Dendritic cell treated with granulocyte-macrophage colony-stimulating factor and Interleukin-4, amounts not matched to agents 40 ng/mL and 50 ng/mL, for 4 days (primary cell): ENCODE results near the gene FRMD5.
"Not testable (repeated sequence)": the region's sequence is repeated elsewhere in the genome, so short reads cannot be mapped to it uniquely, and the experiment has no call there.

Experiments used
- H3K27ac Mint-ChIP-seq: one replicate; pipeline ENCODE4 v1.8.0; 2022; ENCODE audit warnings: mild to moderate bottlenecking, mixed read lengths
- H3K27me3 Mint-ChIP-seq: one replicate; pipeline ENCODE4 v1.8.0; 2022; ENCODE audit warnings: mild to moderate bottlenecking, mixed read lengths
- H3K36me3 Mint-ChIP-seq: one replicate; pipeline ENCODE4 v1.8.0; 2022; ENCODE audit warnings: low read depth, mixed read lengths
- H3K4me1 Mint-ChIP-seq: one replicate; pipeline ENCODE4 v1.8.0; 2022; ENCODE audit warnings: low read depth, mixed read lengths
- H3K4me3 Mint-ChIP-seq: one replicate; pipeline ENCODE4 v1.8.0; 2022; ENCODE audit warnings: mild to moderate bottlenecking, moderate library complexity, mixed read lengths
- H3K9me3 Mint-ChIP-seq: one replicate; pipeline ENCODE4 v1.8.0; 2022; ENCODE audit warnings: mixed read lengths
- intact Hi-C: fragments of 100-400 bp; cut with micrococcal nuclease; formaldehyde crosslinking; loops from one replicate; pipeline ENCODE4 v1.15.0; 2022

Gene FRMD5

DNA sequence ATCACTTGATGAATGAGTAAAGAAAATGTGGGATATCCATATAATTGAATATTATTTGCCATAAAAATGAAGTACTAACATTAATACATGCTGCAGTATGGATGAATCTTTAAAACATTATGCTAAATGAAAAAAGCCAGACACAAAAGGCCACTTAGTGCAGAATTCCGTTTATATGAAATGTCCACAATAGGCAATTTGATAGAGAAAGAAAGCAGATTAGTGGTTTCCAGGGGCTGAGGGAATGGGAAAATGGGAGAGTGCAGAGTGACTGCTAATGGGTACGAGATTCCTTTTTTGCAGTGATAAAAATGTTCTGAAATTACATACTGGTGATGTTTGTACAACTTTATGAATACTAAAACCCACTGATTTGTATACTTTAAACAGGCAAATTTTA lies 126.7 kb downstream of the FRMD5 start:
- peaks cover 5% of the 10 kb centered on the region for H3K27me3 Mint-ChIP-seq
- intact Hi-C loops = loop anchor here (5.0 to 10.0 kb wide), 3 partner anchors 166 to 624 kb away; no protein-coding TSS in a partner anchor
- H3K4me1 Mint-ChIP-seq = peaks cover 5% of the 10 kb centered on the region
- H3K36me3 Mint-ChIP-seq = no peaks in the 10 kb centered on the region
- H3K9me3 Mint-ChIP-seq = no peaks in the 10 kb centered on the region
- no peak overlapping the region for H3K27ac Mint-ChIP-seq
- no peak overlapping the region for H3K4me3 Mint-ChIP-seq

DNA sequence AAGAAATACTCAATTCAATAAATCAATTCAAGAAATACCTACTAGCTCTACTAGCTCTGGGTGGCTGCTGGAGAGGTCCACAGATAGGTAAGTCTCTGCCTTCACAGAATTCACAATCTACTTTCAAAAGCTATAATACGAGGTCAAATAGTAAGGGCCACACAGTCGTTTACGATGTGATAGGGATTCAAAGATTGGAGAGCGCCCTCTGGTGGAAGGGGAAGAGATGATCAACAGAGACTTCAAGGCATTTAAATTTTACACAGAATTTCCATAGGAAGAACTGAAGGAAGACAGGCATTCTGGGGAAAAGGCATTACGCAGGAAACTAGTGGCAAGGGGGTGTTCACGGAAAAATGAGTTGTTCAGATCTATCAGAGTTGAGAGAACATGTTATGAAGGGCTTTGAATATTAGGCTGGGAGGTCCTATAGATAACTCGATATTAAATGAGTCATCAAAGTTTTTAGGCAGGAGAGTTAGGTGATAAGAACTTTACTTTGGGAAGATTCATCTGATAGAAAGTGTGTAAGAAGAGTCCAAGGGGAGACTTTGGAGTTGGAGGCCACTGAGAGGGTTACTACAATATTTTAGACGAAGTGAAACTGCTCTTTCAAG lies 128.8 kb downstream of the FRMD5 start:
- peaks cover 5% of the 10 kb centered on the region for H3K4me1 Mint-ChIP-seq
- no peak overlapping the region for H3K27ac Mint-ChIP-seq
- H3K36me3 Mint-ChIP-seq = no peaks in the 10 kb centered on the region
- H3K4me3 Mint-ChIP-seq = no peak overlapping the region
- peaks cover 5% of the 10 kb centered on the region for H3K27me3 Mint-ChIP-seq
- intact Hi-C loops = loop anchor here (5.0 to 10.0 kb wide), 3 partner anchors 164 to 622 kb away; no protein-coding TSS in a partner anchor
- no peaks in the 10 kb centered on the region for H3K9me3 Mint-ChIP-seq

DNA sequence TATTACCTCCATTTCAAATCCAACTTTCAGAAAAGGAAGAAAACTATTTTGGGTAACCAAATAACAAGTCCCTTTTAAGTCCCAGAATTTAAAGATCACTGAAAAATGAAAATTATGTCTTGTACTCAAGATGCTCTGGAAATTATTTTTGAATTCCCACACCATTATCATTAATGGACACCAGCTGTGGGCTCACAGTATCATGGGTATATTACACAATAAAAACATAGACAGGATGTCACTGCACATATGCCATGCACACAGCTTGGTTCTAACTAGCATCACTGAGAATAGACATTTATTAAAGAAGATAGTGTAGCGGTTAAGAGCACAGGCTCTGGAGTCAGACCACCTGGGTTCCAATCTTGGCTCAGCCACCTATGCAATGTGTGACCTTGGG lies 130.4 kb downstream of the FRMD5 start:
- no peak overlapping the region for H3K27ac Mint-ChIP-seq
- H3K36me3 Mint-ChIP-seq = no peaks in the 10 kb centered on the region
- H3K4me1 Mint-ChIP-seq = peaks cover 5% of the 10 kb centered on the region
- H3K4me3 Mint-ChIP-seq = no peak overlapping the region
- intact Hi-C loops = loop anchor here (5.0 to 10.0 kb wide), 3 partner anchors 162 to 620 kb away; no protein-coding TSS in a partner anchor
- H3K27me3 Mint-ChIP-seq = peaks cover 10% of the 10 kb centered on the region
- H3K9me3 Mint-ChIP-seq = no peaks in the 10 kb centered on the region

DNA sequence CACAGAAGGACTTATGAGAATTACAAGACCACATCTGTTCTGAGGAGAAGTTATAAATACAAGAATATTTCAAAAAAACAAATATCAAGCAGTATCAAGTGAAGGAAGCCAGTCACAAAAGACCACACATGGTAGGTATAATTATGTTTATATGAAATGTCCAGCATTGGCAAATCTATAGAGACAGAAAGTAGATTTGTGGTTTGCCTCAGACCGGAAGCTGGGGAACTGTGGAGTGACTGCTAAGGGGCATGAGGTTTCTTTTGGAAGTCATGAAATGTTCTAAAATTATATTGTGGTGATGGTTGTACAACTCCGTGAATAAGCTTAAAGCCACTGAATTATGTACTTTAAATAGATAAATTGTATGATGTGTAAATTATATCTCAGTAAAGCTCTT lies 136.9 kb downstream of the FRMD5 start:
- Mint-ChIP-seq H3K27me3 (peaks cover 31% of the 10 kb centered on the region), H3K4me1 (no peaks in the 10 kb centered on the region), H3K27ac (no peak overlapping the region), H3K36me3 (no peaks in the 10 kb centered on the region), H3K4me3 (no peak overlapping the region), H3K9me3 (no peaks in the 10 kb centered on the region)
- intact Hi-C loops = no loop called here

DNA sequence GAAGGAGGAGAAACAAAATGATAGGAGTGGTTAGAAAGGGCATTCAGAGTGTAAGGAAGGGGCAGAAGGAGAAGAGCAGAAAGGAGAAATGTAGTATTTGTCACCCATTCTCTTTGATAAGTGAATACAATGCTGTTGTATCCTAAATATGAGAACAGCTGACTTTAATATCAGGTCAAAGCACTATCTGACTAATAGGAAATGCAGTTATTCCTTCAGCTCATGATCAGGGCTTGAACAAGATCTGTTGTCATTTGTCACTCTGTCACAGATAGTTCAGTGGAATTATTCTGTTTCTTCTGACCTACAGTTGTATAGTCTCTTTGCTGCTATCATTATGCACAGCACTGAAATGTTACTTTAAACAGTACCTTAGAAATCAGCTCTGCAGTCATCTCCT lies 149.4 kb downstream of the FRMD5 start:
- H3K27ac Mint-ChIP-seq = no peak overlapping the region
- peaks cover 24% of the 10 kb centered on the region for H3K27me3 Mint-ChIP-seq
- intact Hi-C loops = no loop called here

DNA sequence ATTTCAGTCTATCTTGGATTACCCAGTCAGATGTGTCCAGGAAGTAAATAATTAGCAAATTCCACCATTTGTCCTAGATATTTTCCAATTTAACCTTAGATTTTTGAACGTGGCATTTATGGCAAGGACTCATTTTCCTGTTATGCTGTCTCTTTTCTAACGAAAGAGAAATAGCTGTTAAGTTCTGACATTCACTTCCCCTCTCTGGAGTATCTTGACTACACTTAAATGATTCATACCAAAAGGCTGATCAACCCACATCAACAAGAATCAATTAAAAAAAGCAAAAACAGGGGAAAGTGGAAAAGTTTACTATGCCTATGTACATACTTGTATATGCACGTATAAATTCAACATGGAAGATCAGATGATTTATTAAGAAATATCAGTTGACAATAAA lies 149.9 kb downstream of the FRMD5 start:
- Mint-ChIP-seq H3K27me3 (peaks cover 20% of the 10 kb centered on the region), H3K4me3 (no peak overlapping the region), H3K27ac (no peak overlapping the region), H3K4me1 (no peaks in the 10 kb centered on the region), H3K36me3 (no peaks in the 10 kb centered on the region), H3K9me3 (no peaks in the 10 kb centered on the region)
- intact Hi-C loops = no loop called here

More for the DNA sequence above, 149.4 kb downstream of the FRMD5 start:
- Mint-ChIP-seq H3K4me1 (no peaks in the 10 kb centered on the region), H3K36me3 (no peaks in the 10 kb centered on the region), H3K9me3 (no peaks in the 10 kb centered on the region), H3K4me3 (no peak overlapping the region)

DNA sequence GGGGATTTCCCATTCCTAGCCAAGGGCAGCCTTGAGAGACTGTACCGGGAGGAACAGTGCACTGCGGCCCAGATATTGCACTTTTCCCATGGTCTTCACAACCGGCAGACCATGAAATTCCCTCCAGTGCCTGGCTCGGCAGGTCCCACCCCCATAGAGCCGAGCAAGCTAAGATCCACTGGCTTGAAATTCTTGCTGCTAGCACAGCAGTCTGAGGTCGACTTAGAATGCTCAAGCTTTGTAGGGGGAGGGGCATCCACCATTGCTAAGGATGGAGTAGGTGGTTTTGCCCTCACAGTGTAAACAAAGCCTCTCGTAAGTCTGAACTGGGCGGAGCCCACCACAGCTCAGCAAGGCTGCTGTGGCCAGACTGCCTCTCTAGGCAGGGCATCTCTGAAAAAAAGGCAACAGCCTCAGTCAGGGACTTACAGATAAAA lies 156.3 kb downstream of the FRMD5 start:
- no peaks in the 10 kb centered on the region for H3K36me3 Mint-ChIP-seq
- H3K4me3 Mint-ChIP-seq = no peak overlapping the region
- H3K4me1 Mint-ChIP-seq = no peaks in the 10 kb centered on the region
- no peaks in the 10 kb centered on the region for H3K9me3 Mint-ChIP-seq
- intact Hi-C loops = no loop called here
- no peak overlapping the region for H3K27ac Mint-ChIP-seq
- H3K27me3 Mint-ChIP-seq = peaks cover 17% of the 10 kb centered on the region

DNA sequence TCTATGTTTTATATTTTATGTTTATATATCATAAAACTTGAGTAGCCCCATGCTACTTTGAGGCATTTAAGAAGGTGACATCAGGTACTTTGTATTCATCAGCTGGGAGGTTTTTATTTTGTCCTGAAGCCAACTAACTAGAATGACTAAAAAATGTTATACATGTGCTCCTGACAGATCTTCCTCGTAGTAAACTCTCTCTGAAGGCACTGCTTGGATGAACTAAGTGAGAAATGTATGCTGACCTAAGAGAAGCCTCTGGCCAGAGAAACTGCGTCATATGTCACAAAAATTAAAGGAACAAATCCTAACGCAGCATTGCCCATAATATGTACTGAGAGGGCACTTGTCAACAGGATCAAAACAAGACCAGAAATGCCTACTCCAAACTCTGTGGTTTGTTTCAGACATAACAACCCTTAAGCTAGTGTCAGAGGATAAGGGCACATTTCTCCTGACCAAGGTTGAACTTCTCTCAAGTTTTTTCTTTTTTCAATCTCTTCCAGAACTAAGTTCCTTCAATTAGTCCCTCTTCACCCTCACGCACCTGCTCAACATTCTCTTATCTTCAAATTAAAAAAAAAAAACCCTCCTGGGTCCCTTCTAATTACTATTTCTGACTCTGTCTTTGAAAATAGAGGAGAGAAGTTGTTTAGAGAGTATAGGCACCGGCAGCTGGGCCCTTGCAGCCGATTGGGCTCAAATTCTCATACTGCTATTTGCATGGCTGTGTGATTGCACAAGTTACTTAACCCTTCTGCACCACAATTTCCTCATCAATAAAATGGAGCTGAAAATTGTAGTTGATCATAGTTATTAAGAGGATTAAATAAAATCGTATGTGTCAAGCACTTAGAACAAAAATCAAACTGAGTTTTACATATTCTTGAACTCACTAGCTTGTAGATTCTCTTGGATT lies 159.0 kb downstream of the FRMD5 start:
- no peaks in the 10 kb centered on the region for H3K9me3 Mint-ChIP-seq
- no peak overlapping the region for H3K4me3 Mint-ChIP-seq
- H3K36me3 Mint-ChIP-seq = no peaks in the 10 kb centered on the region
- intact Hi-C loops = no loop called here
- H3K4me1 Mint-ChIP-seq = no peaks in the 10 kb centered on the region
- no peak overlapping the region for H3K27ac Mint-ChIP-seq
- H3K27me3 Mint-ChIP-seq = peaks cover 9% of the 10 kb centered on the region

DNA sequence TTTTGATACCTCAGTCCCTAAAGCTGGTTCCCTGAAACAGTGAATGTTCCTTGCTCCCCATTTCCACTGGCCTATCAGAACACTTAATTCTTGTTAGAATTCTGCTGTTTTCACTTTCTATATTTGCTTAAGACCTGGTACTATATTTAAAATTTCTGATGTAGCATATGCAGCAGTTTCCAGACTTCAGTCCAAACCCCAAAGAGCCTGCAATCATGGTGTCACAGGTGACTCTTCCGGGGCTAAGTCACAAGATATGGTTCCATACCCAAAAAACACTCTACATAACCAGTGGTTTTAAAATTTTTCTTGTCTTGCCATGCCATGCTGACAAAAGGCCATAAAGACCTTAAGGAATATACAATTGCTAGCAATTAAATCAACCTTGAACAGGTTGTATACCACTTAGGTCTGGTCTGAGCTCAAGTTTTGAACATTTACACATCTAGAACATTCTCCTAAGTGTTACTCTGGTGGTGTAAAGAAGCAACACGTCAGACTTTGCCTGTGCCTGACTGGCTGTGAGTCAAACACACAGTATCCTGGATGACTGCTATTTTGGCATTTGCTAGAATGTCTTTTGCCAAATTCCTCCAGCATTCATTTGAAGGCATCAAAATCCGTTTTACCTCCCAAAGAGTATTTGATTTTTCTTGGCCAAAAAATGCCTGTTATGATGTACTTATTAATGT lies 160.0 kb downstream of the FRMD5 start:
- no peaks in the 10 kb centered on the region for H3K36me3 Mint-ChIP-seq
- H3K9me3 Mint-ChIP-seq = no peaks in the 10 kb centered on the region
- no peak overlapping the region for H3K4me3 Mint-ChIP-seq
- intact Hi-C loops = no loop called here
- H3K4me1 Mint-ChIP-seq = no peaks in the 10 kb centered on the region
- H3K27me3 Mint-ChIP-seq = peaks cover 8% of the 10 kb centered on the region
- H3K27ac Mint-ChIP-seq = no peak overlapping the region

DNA sequence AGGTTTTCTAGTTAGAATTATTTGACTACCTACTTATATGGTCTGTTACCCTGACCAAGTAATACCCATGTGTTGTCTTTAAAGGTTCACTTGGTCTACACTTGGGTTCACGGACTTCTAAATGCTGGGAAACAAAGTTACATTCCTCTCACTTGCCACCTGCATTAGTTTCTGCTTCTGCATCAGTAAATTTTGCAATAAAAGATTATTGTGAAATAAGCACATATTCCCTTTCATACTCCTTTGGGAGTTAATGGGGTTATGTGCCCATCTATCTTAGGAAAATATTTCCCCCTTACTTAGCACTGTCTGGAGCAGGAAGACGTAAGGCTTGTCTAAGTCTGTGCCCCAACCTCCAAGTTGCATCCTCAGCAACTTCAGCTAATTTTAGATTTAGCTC lies 160.7 kb downstream of the FRMD5 start:
- intact Hi-C loops = no loop called here
- H3K36me3 Mint-ChIP-seq = no peaks in the 10 kb centered on the region
- H3K27me3 Mint-ChIP-seq = peaks cover 7% of the 10 kb centered on the region
- no peaks in the 10 kb centered on the region for H3K4me1 Mint-ChIP-seq
- no peak overlapping the region for H3K27ac Mint-ChIP-seq
- no peak overlapping the region for H3K4me3 Mint-ChIP-seq
- H3K9me3 Mint-ChIP-seq = no peaks in the 10 kb centered on the region

DNA sequence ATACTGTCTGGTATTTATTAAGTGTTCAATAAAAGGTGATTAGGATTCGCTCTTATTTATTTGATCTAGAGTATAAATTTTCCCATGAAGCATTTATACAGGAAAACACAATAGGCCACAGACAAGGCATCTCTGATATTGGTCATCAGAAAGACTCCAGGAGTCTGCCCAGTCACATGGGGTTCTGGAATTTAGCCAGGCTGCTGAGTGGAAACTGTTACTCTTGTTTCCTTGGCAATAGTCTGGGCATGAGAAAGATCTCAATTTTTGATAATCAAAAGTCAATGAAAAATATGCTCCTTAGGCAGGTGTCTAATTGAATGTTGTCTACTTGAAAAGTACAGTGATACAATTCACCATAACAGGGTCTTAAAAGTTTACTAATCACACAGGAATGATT lies 161.2 kb downstream of the FRMD5 start:
- Mint-ChIP-seq H3K4me1 (no peaks in the 10 kb centered on the region), H3K27me3 (peaks cover 6% of the 10 kb centered on the region), H3K4me3 (no peak overlapping the region), H3K36me3 (no peaks in the 10 kb centered on the region), H3K27ac (no peak overlapping the region), H3K9me3 (no peaks in the 10 kb centered on the region)
- intact Hi-C loops = no loop called here

DNA sequence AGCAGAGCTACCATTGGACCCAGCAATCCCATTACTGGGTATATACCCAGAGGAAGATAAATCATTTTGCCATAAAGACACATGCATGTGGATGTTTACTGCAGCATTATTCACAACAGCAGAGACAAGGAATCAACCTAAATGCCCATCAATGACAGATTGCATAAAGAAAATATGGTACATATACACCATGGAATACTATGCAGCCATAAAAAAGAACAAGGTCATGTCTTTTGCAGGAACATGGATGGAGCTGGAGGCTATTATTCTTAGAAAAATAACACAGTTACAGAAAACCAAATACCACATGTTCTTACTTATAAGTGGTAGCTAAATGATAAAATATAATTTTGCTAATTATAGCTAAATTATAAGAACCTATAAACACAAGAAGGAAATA lies 162.3 kb downstream of the FRMD5 start:
- H3K4me3 Mint-ChIP-seq, H3K9me3 Mint-ChIP-seq, intact Hi-C loops, H3K27me3 Mint-ChIP-seq, H3K27ac Mint-ChIP-seq, H3K4me1 Mint-ChIP-seq, H3K36me3 Mint-ChIP-seq: not testable (repeated sequence)

DNA sequence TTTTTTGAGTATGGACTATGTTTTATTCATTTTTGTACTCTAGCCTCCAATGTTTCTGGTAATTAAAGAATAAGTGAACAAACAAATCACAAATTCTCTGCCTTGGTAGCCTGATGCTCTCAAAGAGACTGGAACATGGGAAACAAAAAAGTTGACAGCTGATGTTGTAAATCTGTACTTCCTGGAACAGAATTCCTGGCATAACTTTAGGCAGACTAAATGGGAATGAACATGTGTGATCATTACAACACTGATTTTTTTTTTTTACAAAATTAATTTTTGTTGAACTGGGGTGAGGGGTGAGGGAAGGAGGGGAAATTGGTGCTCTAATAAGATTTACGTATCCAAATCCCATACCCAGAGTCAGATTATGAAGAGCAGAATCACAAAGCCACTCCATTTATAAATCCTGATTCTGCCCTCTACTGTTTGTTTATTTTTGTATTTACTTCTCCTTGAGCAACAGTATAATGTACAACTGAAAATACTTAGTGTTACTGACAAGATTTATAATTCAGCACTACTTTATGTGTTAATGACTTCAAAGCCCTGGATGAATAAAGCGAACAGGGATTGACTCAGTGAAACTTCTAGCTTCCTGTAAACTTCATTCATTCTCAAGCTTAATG lies 165.0 kb downstream of the FRMD5 start:
- Mint-ChIP-seq H3K9me3 (no peaks in the 10 kb centered on the region), H3K27ac (no peak overlapping the region), H3K27me3 (peaks cover 6% of the 10 kb centered on the region), H3K36me3 (no peaks in the 10 kb centered on the region), H3K4me3 (no peak overlapping the region), H3K4me1 (no peaks in the 10 kb centered on the region)
- intact Hi-C loops = no loop called here

DNA sequence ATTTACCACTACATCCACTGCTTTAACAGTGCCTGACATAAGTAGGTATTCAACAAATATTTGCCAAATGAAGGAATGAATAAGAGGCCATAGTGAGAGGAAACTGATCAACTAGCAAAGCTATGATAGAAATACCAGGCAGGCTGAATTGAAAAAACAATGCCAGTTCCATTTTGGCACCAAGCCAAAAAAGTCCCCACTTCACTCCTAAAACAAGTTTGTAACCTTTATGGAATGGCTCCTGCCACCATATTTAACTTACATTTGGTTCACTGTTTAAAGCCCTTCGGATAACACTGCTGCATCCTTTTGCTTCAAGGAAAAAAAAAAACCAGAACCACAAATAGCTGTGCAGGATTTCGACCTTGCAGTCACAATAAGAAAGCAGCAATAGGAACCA lies 166.1 kb downstream of the FRMD5 start:
- Mint-ChIP-seq H3K4me3 (no peak overlapping the region), H3K4me1 (no peaks in the 10 kb centered on the region), H3K27ac (no peak overlapping the region), H3K27me3 (peaks cover 3% of the 10 kb centered on the region), H3K36me3 (no peaks in the 10 kb centered on the region), H3K9me3 (no peaks in the 10 kb centered on the region)
- intact Hi-C loops = no loop called here
